Measurements from ENCODE around the gene TOB1. TPM values are rescaled to one million over a fixed set of nuclear protein-coding genes. Genes with fewer than 3 reads are reported as not detected.

Gene TOB1
- polyA plus RNA-seq, 1 donor from 2014 or later, result 8.2 TPM

DNA sequence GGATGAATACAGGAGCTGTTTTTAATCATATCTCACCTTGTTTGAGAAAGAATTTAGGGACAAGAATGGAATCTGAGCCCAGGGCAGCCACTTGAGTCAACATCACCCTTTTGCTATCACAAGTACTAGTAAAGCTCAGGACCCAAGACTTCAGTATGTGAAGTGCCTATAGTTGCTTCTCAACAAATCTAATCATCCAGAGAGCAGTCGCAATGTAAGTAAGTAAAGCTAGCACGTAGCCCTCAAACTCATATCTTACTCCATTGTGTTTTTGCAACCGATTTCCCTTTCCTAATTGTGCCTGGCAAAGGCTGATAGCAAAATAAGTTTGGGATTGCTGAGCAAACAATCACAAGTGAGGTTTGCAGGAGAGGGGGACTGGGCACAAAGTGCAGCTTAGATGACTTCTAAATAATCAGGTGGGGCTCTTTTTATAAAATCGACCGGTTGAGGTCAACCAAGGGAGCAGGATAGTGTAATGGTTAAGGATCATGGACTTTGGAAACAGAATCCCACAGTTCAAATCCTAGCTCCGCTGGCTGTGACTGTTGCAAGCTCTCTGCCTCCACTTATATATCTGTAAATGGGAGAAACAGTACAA, 13.0 kb downstream of the TOB1 start:
- Mint-ChIP-seq H3K27me3 (no peaks in the 10 kb centered on the region), H3K36me3 (no peaks in the 10 kb centered on the region), H3K9me3 (peaks cover 0 to 7% (median 0%) of the 10 kb centered on the region in 3 donors), H3K4me1 (peaks cover 10% of the 10 kb centered on the region in 3 donors), H3K27ac (peak overlapping the region in 1 of 3 donors; percentile 50), H3K4me3 (peak overlapping the region in 2 of 4 donors; percentile 13 to 51)

DNA sequence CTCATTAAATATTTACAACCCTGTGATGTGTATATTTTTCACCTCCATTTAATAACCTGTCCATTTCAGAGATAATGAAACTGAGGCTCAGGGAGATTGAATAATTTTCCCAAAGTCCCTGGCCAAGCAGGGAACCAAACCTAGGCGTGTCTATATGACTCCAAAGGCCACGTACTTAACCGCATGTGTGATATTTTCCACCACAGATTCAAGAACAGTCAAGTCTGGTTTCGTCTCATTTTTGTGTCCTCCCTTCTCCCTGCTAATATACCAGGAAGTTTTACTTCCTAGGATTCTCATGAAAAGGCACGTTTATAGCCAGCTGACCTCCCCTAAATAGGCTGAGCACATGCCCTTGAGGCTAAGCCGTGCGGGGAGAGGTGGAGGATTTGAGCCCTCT, 15.5 kb downstream of the TOB1 start:
- Mint-ChIP-seq H3K36me3 (no peaks in the 10 kb centered on the region), H3K27me3 (no peaks in the 10 kb centered on the region), H3K9me3 (peaks cover 0 to 7% (median 0%) of the 10 kb centered on the region in 3 donors), H3K4me1 (peaks cover 10% of the 10 kb centered on the region in 3 donors), H3K4me3 (no peak overlapping the region), H3K27ac (no peak overlapping the region)

DNA sequence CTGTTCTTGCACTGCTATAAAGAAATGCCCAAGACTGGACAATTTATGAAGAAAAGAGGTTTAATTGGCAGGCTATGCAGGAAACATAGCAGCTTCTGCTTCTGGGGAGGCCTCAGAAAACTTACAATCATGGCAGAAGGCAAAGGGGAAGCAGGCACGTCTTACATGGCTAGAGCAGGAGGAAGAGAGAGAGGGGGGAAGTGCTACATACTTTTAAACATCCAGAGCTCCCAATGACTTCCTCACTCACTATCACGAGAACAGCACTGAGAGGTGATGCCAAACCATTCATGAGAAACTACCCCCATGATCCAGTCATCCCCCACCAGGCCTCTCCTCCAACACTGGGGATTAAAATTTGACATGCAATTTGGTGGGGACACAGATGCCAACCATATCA, 17.4 kb downstream of the TOB1 start:
- Mint-ChIP-seq H3K36me3 (no peaks in the 10 kb centered on the region), H3K4me1 (peaks cover 10% of the 10 kb centered on the region in 3 donors), H3K27me3 (no peaks in the 10 kb centered on the region), H3K4me3 (no peak overlapping the region), H3K27ac (peak overlapping the region in 1 of 3 donors; percentile 60), H3K9me3 (peaks cover 0 to 7% (median 0%) of the 10 kb centered on the region in 3 donors)

DNA sequence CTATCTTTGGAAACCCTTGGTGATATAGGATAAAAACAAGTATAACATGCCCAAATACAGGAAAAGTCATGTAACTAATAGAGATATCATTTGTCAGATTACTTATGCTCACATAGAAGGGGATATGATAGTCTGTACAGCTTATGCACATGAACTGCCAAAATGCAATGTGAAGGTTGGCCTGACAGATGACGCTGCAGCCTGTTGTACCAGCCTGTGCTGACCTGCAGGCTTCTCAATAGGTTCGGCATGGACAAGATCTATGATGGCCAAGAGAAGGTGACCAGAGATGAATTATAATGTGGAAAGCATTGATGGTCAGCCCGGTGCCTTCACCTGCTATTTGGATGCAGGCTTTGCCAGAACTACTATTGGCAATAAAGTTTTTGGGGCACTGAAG, 18.1 kb downstream of the TOB1 start:
- Mint-ChIP-seq H3K9me3 (peaks cover 0 to 7% (median 0%) of the 10 kb centered on the region in 3 donors), H3K4me1 (peaks cover 5 to 10% (median 9%) of the 10 kb centered on the region in 3 donors), H3K4me3 (no peak overlapping the region), H3K27ac (peak overlapping the region in 1 of 3 donors; percentile 60), H3K36me3 (no peaks in the 10 kb centered on the region), H3K27me3 (no peaks in the 10 kb centered on the region)

DNA sequence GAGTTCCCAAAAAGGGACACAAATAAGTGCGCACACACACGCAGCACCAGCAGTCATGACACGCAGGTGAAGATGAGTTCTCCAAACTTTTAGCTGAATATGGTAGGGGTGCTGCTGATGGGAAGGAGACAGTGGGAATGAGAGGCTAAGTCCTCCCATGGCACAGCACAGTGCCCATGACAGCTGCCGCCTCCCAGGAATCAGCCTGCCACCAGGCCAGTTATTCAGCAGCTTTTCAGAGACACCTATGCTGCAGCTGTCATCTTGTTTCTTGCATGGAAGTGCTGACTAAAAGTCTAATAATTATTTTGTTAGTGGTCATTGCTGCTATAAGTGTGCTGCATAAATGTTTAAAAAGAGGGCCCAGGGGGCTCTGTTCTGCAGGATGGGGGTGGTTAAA, 18.6 kb downstream of the TOB1 start:
- no peaks in the 10 kb centered on the region for H3K27me3 Mint-ChIP-seq
- H3K9me3 Mint-ChIP-seq, result peaks cover 0 to 7% (median 0%) of the 10 kb centered on the region in 3 donors
- H3K27ac Mint-ChIP-seq, result no peak overlapping the region
- no peak overlapping the region for H3K4me3 Mint-ChIP-seq
- H3K36me3 Mint-ChIP-seq, result no peaks in the 10 kb centered on the region
- H3K4me1 Mint-ChIP-seq, result peaks cover 5 to 7% (median 7%) of the 10 kb centered on the region in 3 donors

DNA sequence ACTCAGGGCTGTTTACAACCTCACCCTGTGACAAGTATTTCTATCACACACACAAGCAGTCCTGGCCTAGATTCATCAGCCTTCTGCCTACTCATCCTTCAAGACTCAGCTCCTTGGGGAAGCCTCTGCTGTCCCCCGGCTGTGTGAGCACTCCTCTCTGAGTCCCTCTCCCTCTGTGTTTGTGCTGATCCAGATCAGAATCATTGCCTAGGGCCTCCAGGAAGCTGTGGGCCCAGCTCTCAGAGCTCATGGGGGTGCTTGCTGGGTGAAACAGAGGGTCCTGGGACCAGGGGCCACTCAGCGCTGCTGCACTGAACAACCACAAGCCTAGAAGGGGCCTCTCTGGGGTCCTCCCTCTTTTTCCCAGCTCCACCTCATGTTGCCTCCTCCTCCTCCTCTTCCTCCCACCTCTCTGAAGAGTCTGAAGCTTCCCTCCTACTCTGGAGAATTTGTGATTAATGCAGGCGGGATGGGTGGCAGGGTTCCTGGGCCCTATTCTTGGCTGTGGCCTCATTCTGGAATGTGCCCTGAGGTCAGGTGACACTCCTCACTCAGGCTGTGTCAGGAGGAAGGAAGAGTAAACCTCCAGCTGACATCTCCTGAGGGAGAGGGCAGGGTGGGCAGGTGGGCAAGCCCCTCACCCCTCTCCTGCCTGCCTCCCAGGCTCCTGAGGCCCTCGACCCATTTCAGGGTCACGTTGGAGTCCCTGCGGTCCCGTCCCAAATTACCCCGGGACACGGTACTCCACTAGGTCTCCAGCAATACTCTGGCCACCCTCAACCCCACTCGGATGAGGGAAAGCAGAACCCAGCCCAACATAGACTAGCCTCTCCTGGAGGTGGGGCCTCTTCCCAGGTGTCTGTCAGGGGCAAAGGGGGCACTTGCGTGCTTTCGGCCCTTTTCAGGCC, 20.7 kb downstream of the TOB1 start:
- Mint-ChIP-seq H3K4me3 (no peak overlapping the region), H3K4me1 (peaks cover 0 to 7% (median 0%) of the 10 kb centered on the region in 3 donors), H3K27me3 (no peaks in the 10 kb centered on the region), H3K36me3 (no peaks in the 10 kb centered on the region), H3K27ac (no peak overlapping the region), H3K9me3 (peaks cover 0 to 7% (median 0%) of the 10 kb centered on the region in 3 donors)

DNA sequence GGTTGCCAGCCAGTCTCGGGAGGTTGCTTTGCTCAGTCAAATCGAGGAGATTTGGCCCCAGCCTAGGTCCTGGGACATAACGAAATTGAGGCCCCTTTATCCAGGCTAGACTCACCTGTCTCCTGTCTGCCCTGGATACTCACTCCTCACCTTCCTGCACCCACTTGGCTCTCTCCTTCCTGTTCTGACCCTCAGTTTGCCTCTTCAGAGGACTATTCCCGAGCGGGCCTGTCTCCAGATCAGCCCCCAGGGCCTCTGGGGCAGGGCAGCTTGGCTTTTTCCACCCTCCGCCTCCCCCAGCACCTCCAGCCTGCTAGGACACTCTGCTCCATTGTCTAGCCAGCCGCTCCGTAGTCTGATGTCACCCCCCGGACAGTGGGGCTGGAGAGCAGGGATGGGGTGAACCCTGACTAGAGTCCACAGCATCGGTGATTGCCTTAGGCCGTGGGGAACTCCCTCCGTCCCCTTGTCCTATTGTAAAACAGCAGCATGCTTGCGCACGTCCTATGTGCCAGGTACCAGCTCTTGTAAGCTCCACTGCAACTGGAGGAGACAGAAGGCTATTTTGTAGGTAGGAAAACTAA, 21.9 kb downstream of the TOB1 start:
- H3K9me3 Mint-ChIP-seq, result peaks cover 0 to 7% (median 0%) of the 10 kb centered on the region in 3 donors
- H3K4me3 Mint-ChIP-seq, result no peak overlapping the region
- peaks cover 0 to 7% (median 0%) of the 10 kb centered on the region in 3 donors for H3K4me1 Mint-ChIP-seq
- H3K36me3 Mint-ChIP-seq, result no peaks in the 10 kb centered on the region
- H3K27ac Mint-ChIP-seq, result no peak overlapping the region
- H3K27me3 Mint-ChIP-seq, result no peaks in the 10 kb centered on the region

DNA sequence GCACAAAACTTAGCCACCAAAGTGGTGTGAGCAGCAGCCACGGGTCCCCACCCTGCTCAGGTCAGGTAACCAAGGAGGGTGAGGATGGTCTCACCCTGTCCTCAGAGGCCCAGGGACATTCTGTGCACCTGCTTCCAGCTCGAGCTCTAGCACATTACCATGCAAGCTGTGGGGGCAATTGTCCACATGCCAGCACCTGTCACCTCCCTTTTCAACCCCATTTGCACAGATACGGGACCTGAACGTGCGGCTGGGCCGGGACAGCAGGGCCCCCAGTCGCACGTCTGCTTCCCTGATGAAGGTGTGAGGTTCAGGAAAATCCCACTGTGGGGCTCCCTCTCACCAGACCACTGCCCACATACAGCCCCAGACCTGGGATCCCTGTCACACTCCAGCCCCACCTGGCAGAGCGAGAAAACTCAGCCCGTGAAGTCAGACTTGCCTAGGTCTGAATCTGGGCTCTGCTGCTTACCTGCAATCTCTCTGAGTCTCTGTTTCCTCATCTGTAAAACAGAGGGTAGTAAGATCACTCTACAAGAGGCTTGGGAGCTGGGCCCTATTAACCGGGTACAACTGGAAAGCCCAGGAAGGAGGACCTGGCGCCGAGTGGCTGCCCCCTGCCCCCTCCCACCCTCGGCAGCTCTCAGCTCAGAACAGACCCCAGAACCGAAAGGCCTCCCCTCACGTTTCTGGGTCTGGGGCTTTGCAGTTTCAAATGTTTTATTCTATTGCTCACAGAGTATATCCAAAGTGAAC, 22.8 kb downstream of the TOB1 start:
- no peaks in the 10 kb centered on the region for H3K36me3 Mint-ChIP-seq
- H3K27ac Mint-ChIP-seq, result no peak overlapping the region
- H3K4me1 Mint-ChIP-seq, result peaks cover 0 to 7% (median 0%) of the 10 kb centered on the region in 3 donors
- H3K9me3 Mint-ChIP-seq, result peaks cover 0 to under 1% (median 0%) of the 10 kb centered on the region in 3 donors
- H3K27me3 Mint-ChIP-seq, result no peaks in the 10 kb centered on the region
- no peak overlapping the region for H3K4me3 Mint-ChIP-seq

DNA sequence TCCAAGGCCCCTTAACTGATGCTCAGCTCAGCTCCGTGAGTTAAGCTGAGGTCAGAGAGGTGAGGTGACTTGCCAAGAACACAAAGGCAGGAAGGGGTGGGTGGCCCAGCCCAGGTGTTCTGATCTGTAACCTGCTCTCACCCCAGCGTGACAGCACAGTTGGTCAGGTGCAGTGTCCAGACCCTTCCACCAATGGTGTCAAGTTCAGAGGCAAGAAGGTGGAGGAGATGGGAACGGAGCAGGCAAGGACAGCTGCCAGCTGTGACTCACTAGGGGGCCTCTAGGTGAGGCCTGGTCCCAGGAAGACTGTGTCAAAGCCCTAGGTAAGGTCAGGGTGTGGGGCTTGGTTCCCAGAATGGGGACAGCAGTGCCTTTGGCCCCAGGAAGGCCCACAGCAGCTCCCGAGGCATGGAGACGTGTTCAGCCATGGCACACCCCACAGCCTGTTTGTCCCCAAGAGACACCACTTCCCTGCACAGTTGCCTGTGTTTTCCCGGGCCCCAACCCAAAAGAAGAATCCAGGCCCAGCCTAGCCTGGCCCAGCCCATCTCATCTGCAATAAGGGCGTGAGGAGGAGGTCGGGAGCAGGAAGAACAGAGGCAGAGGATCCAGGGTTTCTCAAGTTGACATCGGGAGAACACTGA, 23.5 kb downstream of the TOB1 start:
- Mint-ChIP-seq H3K9me3 (no peaks in the 10 kb centered on the region), H3K36me3 (no peaks in the 10 kb centered on the region), H3K27ac (no peak overlapping the region), H3K4me1 (peaks cover 0 to 4% (median 0%) of the 10 kb centered on the region in 3 donors), H3K4me3 (no peak overlapping the region), H3K27me3 (no peaks in the 10 kb centered on the region)

DNA sequence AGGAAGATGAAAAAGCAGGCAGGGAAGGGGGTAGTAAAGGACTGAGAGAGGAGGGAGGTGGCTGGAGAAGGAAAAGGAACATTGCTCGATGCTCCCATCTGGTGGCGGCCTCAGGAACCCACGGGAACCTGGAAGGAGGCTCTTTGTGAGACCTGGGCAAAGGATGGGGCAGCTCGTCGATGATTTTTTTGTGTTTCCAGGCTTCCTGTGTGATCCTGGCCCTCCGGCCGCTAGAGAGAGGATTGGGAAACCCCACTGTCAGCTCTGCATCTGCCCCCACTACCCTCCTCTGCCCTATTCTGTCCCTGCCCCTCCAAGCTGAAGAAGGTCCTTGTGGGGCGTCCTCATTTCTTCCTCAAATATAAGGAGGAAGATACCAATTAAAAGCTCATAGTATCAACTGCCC, 24.2 kb downstream of the TOB1 start:
- Mint-ChIP-seq H3K4me3 (no peak overlapping the region), H3K27ac (no peak overlapping the region), H3K27me3 (no peaks in the 10 kb centered on the region), H3K4me1 (peaks cover 0 to 4% (median 0%) of the 10 kb centered on the region in 3 donors), H3K9me3 (no peaks in the 10 kb centered on the region), H3K36me3 (no peaks in the 10 kb centered on the region)

DNA sequence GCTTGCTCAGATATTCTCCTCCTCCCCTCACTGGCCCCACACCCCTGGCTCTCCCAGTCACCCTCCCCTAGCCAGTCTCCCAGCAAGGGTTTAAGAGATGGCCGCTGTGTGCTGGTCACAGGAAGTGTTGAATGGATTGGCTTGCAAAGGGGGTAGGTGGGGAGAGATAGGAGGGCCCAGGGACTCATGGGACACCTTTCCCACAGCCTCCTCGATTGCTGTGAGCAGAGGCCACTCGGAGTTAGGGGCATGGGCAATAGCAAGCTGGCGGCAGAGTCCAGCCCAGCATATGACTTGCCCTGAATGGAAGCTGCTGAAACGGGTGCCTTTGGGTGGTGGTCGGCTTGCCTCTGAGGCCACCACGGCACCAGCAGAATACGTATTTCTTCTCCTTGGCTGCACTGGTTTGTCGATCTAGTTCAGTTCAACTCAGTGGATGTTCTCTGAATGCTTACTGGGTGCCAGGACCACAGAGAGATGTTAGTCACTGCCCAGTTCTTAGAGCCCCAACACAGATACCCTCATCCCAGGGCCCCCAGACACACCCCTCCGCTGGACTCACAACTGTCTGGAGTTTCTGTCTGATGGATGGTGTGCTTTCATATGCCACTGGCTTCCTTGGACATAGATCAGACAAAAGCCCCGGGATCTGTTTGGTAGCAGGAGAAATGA, 24.7 kb downstream of the TOB1 start:
- Mint-ChIP-seq H3K9me3 (no peaks in the 10 kb centered on the region), H3K36me3 (no peaks in the 10 kb centered on the region), H3K27ac (no peak overlapping the region), H3K27me3 (no peaks in the 10 kb centered on the region), H3K4me1 (peaks cover 0 to 4% (median 0%) of the 10 kb centered on the region in 3 donors), H3K4me3 (no peak overlapping the region)

DNA sequence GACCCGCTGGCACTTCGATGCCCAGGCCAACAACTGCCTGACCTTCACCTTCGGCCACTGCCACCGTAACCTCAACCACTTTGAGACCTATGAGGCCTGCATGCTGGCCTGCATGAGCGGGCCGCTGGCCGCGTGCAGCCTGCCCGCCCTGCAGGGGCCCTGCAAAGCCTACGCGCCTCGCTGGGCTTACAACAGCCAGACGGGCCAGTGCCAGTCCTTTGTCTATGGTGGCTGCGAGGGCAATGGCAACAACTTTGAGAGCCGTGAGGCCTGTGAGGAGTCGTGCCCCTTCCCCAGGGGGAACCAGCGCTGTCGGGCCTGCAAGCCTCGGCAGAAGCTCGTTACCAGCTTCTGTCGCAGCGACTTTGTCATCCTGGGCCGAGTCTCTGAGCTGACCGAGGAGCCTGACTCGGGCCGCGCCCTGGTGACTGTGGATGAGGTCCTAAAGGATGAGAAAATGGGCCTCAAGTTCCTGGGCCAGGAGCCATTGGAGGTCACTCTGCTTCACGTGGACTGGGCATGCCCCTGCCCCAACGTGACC, 25.8 kb downstream of the TOB1 start:
- no peak overlapping the region for H3K4me3 Mint-ChIP-seq
- H3K9me3 Mint-ChIP-seq, result no peaks in the 10 kb centered on the region
- H3K27ac Mint-ChIP-seq, result no peak overlapping the region
- peaks cover 0 to 4% (median 0%) of the 10 kb centered on the region in 3 donors for H3K4me1 Mint-ChIP-seq
- H3K36me3 Mint-ChIP-seq, result no peaks in the 10 kb centered on the region
- no peaks in the 10 kb centered on the region for H3K27me3 Mint-ChIP-seq

DNA sequence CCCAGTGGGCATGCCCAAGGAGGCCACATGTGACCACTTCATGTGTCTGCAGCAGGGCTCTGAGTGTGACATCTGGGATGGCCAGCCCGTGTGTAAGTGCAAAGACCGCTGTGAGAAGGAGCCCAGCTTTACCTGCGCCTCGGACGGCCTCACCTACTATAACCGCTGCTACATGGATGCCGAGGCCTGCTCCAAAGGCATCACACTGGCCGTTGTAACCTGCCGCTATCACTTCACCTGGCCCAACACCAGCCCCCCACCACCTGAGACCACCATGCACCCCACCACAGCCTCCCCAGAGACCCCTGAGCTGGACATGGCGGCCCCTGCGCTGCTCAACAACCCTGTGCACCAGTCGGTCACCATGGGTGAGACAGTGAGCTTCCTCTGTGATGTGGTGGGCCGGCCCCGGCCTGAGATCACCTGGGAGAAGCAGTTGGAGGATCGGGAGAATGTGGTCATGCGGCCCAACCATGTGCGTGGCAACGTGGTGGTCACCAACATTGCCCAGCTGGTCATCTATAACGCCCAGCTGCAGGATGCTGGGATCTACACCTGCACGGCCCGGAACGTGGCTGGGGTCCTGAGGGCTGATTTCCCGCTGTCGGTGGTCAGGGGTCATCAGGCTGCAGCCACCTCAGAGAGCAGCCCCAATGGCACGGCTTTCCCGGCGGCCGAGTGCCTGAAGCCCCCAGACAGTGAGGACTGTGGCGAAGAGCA, 26.4 kb downstream of the TOB1 start:
- Mint-ChIP-seq H3K4me1 (peaks cover 0 to 4% (median 0%) of the 10 kb centered on the region in 3 donors), H3K27ac (no peak overlapping the region), H3K4me3 (no peak overlapping the region), H3K27me3 (no peaks in the 10 kb centered on the region), H3K9me3 (no peaks in the 10 kb centered on the region), H3K36me3 (no peaks in the 10 kb centered on the region)

Data from IgD-negative memory B cell (primary cell).